ENCODE measurements around the gene NHSL2.

Gene NHSL2

GRCh38 chrX:72110051-72110875 is 199.6 kb downstream of the NHSL2 start:
- Mint-ChIP-seq H3K9me3 (no peaks in the 10 kb centered on the region), H3K27ac (no peak overlapping the region), H3K4me1 (peaks cover 16% of the 10 kb centered on the region), H3K4me3 (no peak overlapping the region), H3K27me3 (peaks cover 20% of the 10 kb centered on the region), H3K36me3 (ENCODE audit: low read depth) (no peaks in the 10 kb centered on the region)
- ATAC-seq (no peak), DNase-seq (no peak)

- DNase-seq (no peak), ATAC-seq (no peak)
- peaks cover 11% of the 10 kb centered on the region for H3K4me1 Mint-ChIP-seq
- H3K27ac Mint-ChIP-seq = no peak overlapping the region
- no peak overlapping the region for H3K4me3 Mint-ChIP-seq
- H3K9me3 Mint-ChIP-seq = no peaks in the 10 kb centered on the region
- H3K36me3 Mint-ChIP-seq (ENCODE audit: low read depth) = no peaks in the 10 kb centered on the region
- H3K27me3 Mint-ChIP-seq = peaks cover 20% of the 10 kb centered on the region
Observed at GRCh38 chrX:72110876-72111708, 200.4 kb downstream of the NHSL2 start.

GRCh38 chrX:72113461-72113860 is 202.8 kb downstream of the NHSL2 start:
- Mint-ChIP-seq H3K27me3 (peaks cover 9% of the 10 kb centered on the region), H3K36me3 (ENCODE audit: low read depth) (no peaks in the 10 kb centered on the region), H3K4me1 (peaks cover 4% of the 10 kb centered on the region), H3K9me3 (no peaks in the 10 kb centered on the region), H3K27ac (no peak overlapping the region), H3K4me3 (no peak overlapping the region)
- DNase-seq = no peak
- no peak for ATAC-seq

- Mint-ChIP-seq H3K36me3 (ENCODE audit: low read depth) (no peaks in the 10 kb centered on the region), H3K4me1 (peaks cover 4% of the 10 kb centered on the region), H3K27ac (no peak overlapping the region), H3K9me3 (no peaks in the 10 kb centered on the region), H3K4me3 (no peak overlapping the region), H3K27me3 (peaks cover 3% of the 10 kb centered on the region)
- no peak for ATAC-seq
- no peak for DNase-seq
Observed at GRCh38 chrX:72114306-72114705, 203.7 kb downstream of the NHSL2 start.

GRCh38 chrX:72114807-72115206 is 204.2 kb downstream of the NHSL2 start:
- peaks cover 3% of the 10 kb centered on the region for H3K27me3 Mint-ChIP-seq
- no peak overlapping the region for H3K27ac Mint-ChIP-seq
- no peaks in the 10 kb centered on the region for H3K9me3 Mint-ChIP-seq
- H3K36me3 Mint-ChIP-seq (ENCODE audit: low read depth) = no peaks in the 10 kb centered on the region
- peaks cover 4% of the 10 kb centered on the region for H3K4me1 Mint-ChIP-seq
- no peak overlapping the region for H3K4me3 Mint-ChIP-seq
- no peak for ATAC-seq
- no peak for DNase-seq

GRCh38 chrX:72115380-72115779 is 204.7 kb downstream of the NHSL2 start:
- no peaks in the 10 kb centered on the region for H3K9me3 Mint-ChIP-seq
- peaks cover 3% of the 10 kb centered on the region for H3K27me3 Mint-ChIP-seq
- peaks cover 6% of the 10 kb centered on the region for H3K4me1 Mint-ChIP-seq
- no peak overlapping the region for H3K4me3 Mint-ChIP-seq
- ATAC-seq (no peak), DNase-seq (no peak)
- H3K27ac Mint-ChIP-seq = no peak overlapping the region
- no peaks in the 10 kb centered on the region for H3K36me3 Mint-ChIP-seq (ENCODE audit: low read depth)

GRCh38 chrX:72117636-72118210 is 207.1 kb downstream of the NHSL2 start:
- no peak overlapping the region for H3K27ac Mint-ChIP-seq
- peaks cover 21% of the 10 kb centered on the region for H3K4me1 Mint-ChIP-seq
- ATAC-seq = no peak

GRCh38 chrX:72120837-72121236 is 210.2 kb downstream of the NHSL2 start:
- peaks cover 10% of the 10 kb centered on the region for H3K27me3 Mint-ChIP-seq
- no peaks in the 10 kb centered on the region for H3K36me3 Mint-ChIP-seq (ENCODE audit: low read depth)
- ATAC-seq (no peak), DNase-seq (no peak)
- no peaks in the 10 kb centered on the region for H3K9me3 Mint-ChIP-seq
- no peak overlapping the region for H3K4me3 Mint-ChIP-seq
- H3K27ac Mint-ChIP-seq = no peak overlapping the region
- peaks cover 32% of the 10 kb centered on the region for H3K4me1 Mint-ChIP-seq

More at GRCh38 chrX:72117636-72118210, 207.1 kb downstream of the NHSL2 start:
- Mint-ChIP-seq H3K27me3 (peaks cover under 1% of the 10 kb centered on the region), H3K4me3 (no peak overlapping the region), H3K36me3 (ENCODE audit: low read depth) (no peaks in the 10 kb centered on the region), H3K9me3 (no peaks in the 10 kb centered on the region)
- DNase-seq = no peak

GRCh38 chrX:72121383-72121782 is 210.7 kb downstream of the NHSL2 start:
- H3K27me3 Mint-ChIP-seq = peaks cover 10% of the 10 kb centered on the region
- no peak overlapping the region for H3K4me3 Mint-ChIP-seq
- peaks cover 35% of the 10 kb centered on the region for H3K4me1 Mint-ChIP-seq
- H3K9me3 Mint-ChIP-seq = no peaks in the 10 kb centered on the region
- peak; percentile 76 for ATAC-seq
- no peaks in the 10 kb centered on the region for H3K36me3 Mint-ChIP-seq (ENCODE audit: low read depth)
- peak; percentile 15 for DNase-seq
- H3K27ac Mint-ChIP-seq = no peak overlapping the region

- Mint-ChIP-seq H3K4me3 (no peak overlapping the region), H3K9me3 (no peaks in the 10 kb centered on the region), H3K36me3 (ENCODE audit: low read depth) (no peaks in the 10 kb centered on the region), H3K4me1 (peaks cover 36% of the 10 kb centered on the region), H3K27ac (no peak overlapping the region), H3K27me3 (peaks cover 12% of the 10 kb centered on the region)
- no peak for DNase-seq
- ATAC-seq = no peak
Observed at GRCh38 chrX:72122621-72123337, 212.1 kb downstream of the NHSL2 start.

GRCh38 chrX:72123471-72124185 is 213.0 kb downstream of the NHSL2 start:
- Mint-ChIP-seq H3K27ac (no peak overlapping the region), H3K9me3 (no peaks in the 10 kb centered on the region), H3K36me3 (ENCODE audit: low read depth) (no peaks in the 10 kb centered on the region), H3K4me1 (peaks cover 36% of the 10 kb centered on the region), H3K4me3 (no peak overlapping the region), H3K27me3 (peaks cover 15% of the 10 kb centered on the region)
- DNase-seq (no peak), ATAC-seq (no peak)

- no peak overlapping the region for H3K4me3 Mint-ChIP-seq
- H3K27ac Mint-ChIP-seq = no peak overlapping the region
- no peaks in the 10 kb centered on the region for H3K9me3 Mint-ChIP-seq
- peaks cover 24% of the 10 kb centered on the region for H3K27me3 Mint-ChIP-seq
- ATAC-seq = no peak
- peaks cover 36% of the 10 kb centered on the region for H3K4me1 Mint-ChIP-seq
- DNase-seq = no peak
- no peaks in the 10 kb centered on the region for H3K36me3 Mint-ChIP-seq (ENCODE audit: low read depth)
Observed at GRCh38 chrX:72124540-72125201, 214.0 kb downstream of the NHSL2 start.

GRCh38 chrX:72125331-72126047 is 214.8 kb downstream of the NHSL2 start:
- no peak for DNase-seq
- H3K27me3 Mint-ChIP-seq = peaks cover 32% of the 10 kb centered on the region
- no peak for ATAC-seq
- no peak overlapping the region for H3K4me3 Mint-ChIP-seq
- H3K36me3 Mint-ChIP-seq (ENCODE audit: low read depth) = no peaks in the 10 kb centered on the region
- H3K4me1 Mint-ChIP-seq = peaks cover 34% of the 10 kb centered on the region
- no peaks in the 10 kb centered on the region for H3K9me3 Mint-ChIP-seq
- H3K27ac Mint-ChIP-seq = no peak overlapping the region
